HCT116 (cell line): ENCODE results near the gene COBL. TPM values are rescaled to one million over a fixed set of nuclear protein-coding genes. Genes with fewer than 3 reads are reported as not detected.

Experiments used
- ATAC-seq: fragments of 200-7000 bp; cut with Tn5 transposase; 2 replicates; pipeline ENCODE4 v1.9.1; 2020; ENCODE audit warnings: mild to moderate bottlenecking, moderate library complexity
- BruUV-seq: library from RNA; stranded (reverse); fragments of 400-500 nt; replicated peaks from 2 replicates; lab custom pipeline; 2021; lab: Mats Ljungman, UMichigan
- CTCF ChIA-PET: fragments of 300-600 bp; sonication (Branson Sonifier 250); formaldehyde crosslinking; loops from one replicate; lab custom pipeline; 2021; ENCODE audit warnings: antibody characterized with exemption; lab: Charles Lee
- POLR2A ChIA-PET: fragments of 300-600, 350-600 bp; sonication (Branson Sonifier 250); formaldehyde crosslinking; loops from one replicate; lab custom pipeline; 2021; ENCODE audit warnings: antibody characterized with exemption; lab: Charles Lee
- RAD21 ChIA-PET, 2 experiments: fragments of 300-600 bp; sonication (Branson Sonifier 250); formaldehyde crosslinking; loops; one replicate each; lab custom pipeline; 2023; ENCODE audit warnings: low total read pairs in 2 of 2; ENCODE audit not compliant: uncharacterized antibody in 2 of 2, unreplicated experiment in 2 of 2, low non-redundant PET in 1 of 2; lab: Charles Lee
- DNase-seq: peaks from one replicate; pipeline ENCODE4 v3.0.0-alpha.2; 2010; ENCODE audit warnings: low read depth, low spot score
- H2AFZ ChIP-seq: fragments of 200-600 bp; shearing (Covaris generic), sonication (generic); 2 replicates; pipeline ENCODE4 v1.6.1; 2017; ENCODE audit warnings: low read depth, mixed run types, mixed read lengths, antibody characterized with exemption, low read length; ENCODE audit not compliant: poor library complexity, severe bottlenecking
- H3K27ac ChIP-seq: 2 replicates; pipeline ENCODE4 v1.5.1; 2012; ENCODE audit warnings: low read depth, low read length
- H3K27me3 ChIP-seq: fragments of 200-600 bp; sonication (generic); 2 replicates; pipeline ENCODE4 v1.6.1; 2016; ENCODE audit warnings: mixed run types, low read length, mixed read lengths; ENCODE audit not compliant: insufficient read depth
- H3K36me3 ChIP-seq, 2 experiments: fragments of 200-500 bp in 1 of 2; fragments of 200-600 bp in 1 of 2; sonication (Bioruptor generic) in 1 of 2; sonication (generic) in 1 of 2; 2 replicates each; pipeline versions ENCODE4 v1.5.1 to v1.6.1; 2014 to 2016; ENCODE audit warnings: low read length in 2 of 2, inconsistent platforms in 1 of 2, mixed read lengths in 1 of 2, mixed run types in 1 of 2; ENCODE audit not compliant: insufficient read depth in 2 of 2, control insufficient read depth in 1 of 2
- H3K4me1 ChIP-seq, 2 experiments: fragments of 200-600 bp in 1 of 2; sonication (generic) in 1 of 2; 2 replicates each; pipeline versions ENCODE4 v1.5.1 to v1.6.1; 2012 to 2017; ENCODE audit warnings: low read length in 2 of 2, inconsistent platforms in 1 of 2, mild to moderate bottlenecking in 1 of 2, mixed read lengths in 1 of 2, mixed run types in 1 of 2, moderate library complexity in 1 of 2; ENCODE audit not compliant: insufficient read depth in 2 of 2, control insufficient read depth in 1 of 2
- H3K4me2 ChIP-seq: fragments of 200-600 bp; sonication (generic); 2 replicates; pipeline ENCODE4 v1.6.1; 2017; ENCODE audit warnings: mixed run types, low read length, mixed read lengths
- H3K4me3 ChIP-seq, 2 experiments: fragments of 200-600 bp in 1 of 2; sonication (generic) in 1 of 2; replicated peaks in 1 of 2; 2 replicates each; pipeline ENCODE4 v1.5.1; 2011 to 2016; ENCODE audit warnings: low read length in 2 of 2, control low read depth in 1 of 2, low read depth in 1 of 2, mild to moderate bottlenecking in 1 of 2, mixed read lengths in 1 of 2, mixed run types in 1 of 2
- H3K79me2 ChIP-seq: fragments of 200-600 bp; sonication (generic); 2 replicates; pipeline ENCODE4 v1.6.1; 2017; ENCODE audit warnings: mild to moderate bottlenecking, mixed run types, low read length, moderate library complexity, mixed read lengths; ENCODE audit not compliant: insufficient read depth
- H3K9ac ChIP-seq: fragments of 200-600 bp; sonication (generic); 2 replicates; pipeline ENCODE4 v1.6.1; 2016; ENCODE audit warnings: low read length, mixed read lengths
- H3K9me2 ChIP-seq: fragments of 200-600 bp; sonication (generic), shearing (Covaris generic); 2 replicates; pipeline ENCODE4 v1.6.1; 2017; ENCODE audit warnings: mixed run types, mild to moderate bottlenecking, moderate library complexity; ENCODE audit not compliant: insufficient read depth
- H3K9me3 ChIP-seq, 2 experiments: fragments of 200-500 bp in 1 of 2; fragments of 200-600 bp in 1 of 2; sonication (Bioruptor generic) in 1 of 2; sonication (generic) in 1 of 2; 2 replicates each; pipeline ENCODE4 v1.6.1; 2014 to 2017; ENCODE audit warnings: low read length in 2 of 2, mixed read lengths in 2 of 2, inconsistent platforms in 1 of 2, low read depth in 1 of 2, mild to moderate bottlenecking in 1 of 2, mixed run types in 1 of 2, moderate library complexity in 1 of 2; ENCODE audit not compliant: control insufficient read depth in 1 of 2, insufficient read depth in 1 of 2
- H4K20me1 ChIP-seq: fragments of 200-600 bp; sonication (generic), shearing (Covaris generic); 2 replicates; pipeline ENCODE4 v1.6.1; 2017; ENCODE audit warnings: mixed run types, mild to moderate bottlenecking, moderate library complexity; ENCODE audit not compliant: insufficient read depth
- EGR1 ChIP-seq: IDR thresholded peaks from 2 replicates; pipeline ENCODE4 v1.6.1; 2012; ENCODE audit warnings: low read depth
- FOSL1 ChIP-seq: IDR thresholded peaks from 2 replicates; pipeline ENCODE4 v1.6.1; 2012; ENCODE audit warnings: low read depth
- JUND ChIP-seq: IDR thresholded peaks from 2 replicates; pipeline ENCODE4 v1.6.1; 2012
- RAD21 ChIP-seq: IDR thresholded peaks from 2 replicates; pipeline ENCODE4 v1.6.1; 2012; ENCODE audit warnings: low read depth, mild to moderate bottlenecking
- SP1 ChIP-seq: IDR thresholded peaks from 2 replicates; pipeline ENCODE4 v1.6.1; 2012; ENCODE audit warnings: low read depth
- intact Hi-C: fragments of 100-400 bp; cut with micrococcal nuclease; formaldehyde crosslinking; loops from 2 replicates; pipeline ENCODE4 v1.10.0; 2022
- total RNA-seq: library from RNA; stranded (reverse); gene quantifications from one replicate; pipeline ENCODE4 v1.2.1, GENCODE V29; 2021; ENCODE audit not compliant: unreplicated experiment
- TF ChIP-seq, protein P1 (sequence below), 3 experiments: fragments of 200-600 bp in 1 of 3; sonication (generic) in 1 of 3; IDR thresholded peaks in 2 of 3; conservative IDR thresholded peaks in 1 of 3; 2 replicates each; pipeline ENCODE4 v1.5.1; 2012 to 2017; ENCODE audit warnings: low read depth in 2 of 3, low read length in 2 of 3, antibody characterized with exemption in 1 of 3, borderline replicate concordance in 1 of 3, control low read depth in 1 of 3, mild to moderate bottlenecking in 1 of 3, mixed read lengths in 1 of 3, mixed run types in 1 of 3, moderate library complexity in 1 of 3; ENCODE audit not compliant: insufficient read depth in 1 of 3
- TF ChIP-seq, protein P2 (sequence below): IDR thresholded peaks from 2 replicates; pipeline ENCODE4 v1.6.1; 2012; ENCODE audit warnings: low read depth

Gene COBL
- total RNA-seq, 1 experiment from 2014 or later, result 19.3 TPM

DNA sequence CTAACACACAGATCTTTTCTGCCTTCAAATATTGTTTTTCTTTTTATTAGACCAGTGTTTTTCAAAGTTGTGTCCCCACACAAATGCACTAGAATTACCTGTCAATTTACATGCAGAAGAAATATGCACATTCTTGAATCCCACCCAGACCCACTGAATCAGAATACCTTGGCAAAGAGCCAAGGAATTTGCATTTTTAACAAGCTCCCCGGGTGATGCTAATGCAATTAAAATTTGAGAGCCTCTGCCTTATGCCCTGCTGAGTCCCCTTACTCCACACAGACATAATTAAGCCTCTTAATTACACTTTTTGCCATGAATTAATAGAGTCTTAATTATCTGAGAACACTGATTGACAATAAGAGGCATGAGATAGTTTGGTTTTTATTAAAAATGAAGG is 332.8 kb downstream of the COBL start:
- intact Hi-C loops, result loop anchor here (5.0 to 10.0 kb wide), 2 partner anchors 187 to 289 kb away; no protein-coding TSS in a partner anchor
- CTCF ChIA-PET, result no interaction called here
- no peaks in the 10 kb centered on the region for H3K4me1 ChIP-seq
- no peaks in the 10 kb centered on the region for H3K36me3 ChIP-seq
- ATAC-seq, result no peak
- no peaks in the 10 kb centered on the region for H3K79me2 ChIP-seq
- no peaks in the 10 kb centered on the region for H4K20me1 ChIP-seq
- no peaks in the 10 kb centered on the region for H3K9me3 ChIP-seq
- TF ChIP-seq RAD21 (no peak), JUND (no peak), FOSL1 (no peak), SP1 (no peak), EGR1 (no peak)
- TF ChIP-seq, protein P1, sequence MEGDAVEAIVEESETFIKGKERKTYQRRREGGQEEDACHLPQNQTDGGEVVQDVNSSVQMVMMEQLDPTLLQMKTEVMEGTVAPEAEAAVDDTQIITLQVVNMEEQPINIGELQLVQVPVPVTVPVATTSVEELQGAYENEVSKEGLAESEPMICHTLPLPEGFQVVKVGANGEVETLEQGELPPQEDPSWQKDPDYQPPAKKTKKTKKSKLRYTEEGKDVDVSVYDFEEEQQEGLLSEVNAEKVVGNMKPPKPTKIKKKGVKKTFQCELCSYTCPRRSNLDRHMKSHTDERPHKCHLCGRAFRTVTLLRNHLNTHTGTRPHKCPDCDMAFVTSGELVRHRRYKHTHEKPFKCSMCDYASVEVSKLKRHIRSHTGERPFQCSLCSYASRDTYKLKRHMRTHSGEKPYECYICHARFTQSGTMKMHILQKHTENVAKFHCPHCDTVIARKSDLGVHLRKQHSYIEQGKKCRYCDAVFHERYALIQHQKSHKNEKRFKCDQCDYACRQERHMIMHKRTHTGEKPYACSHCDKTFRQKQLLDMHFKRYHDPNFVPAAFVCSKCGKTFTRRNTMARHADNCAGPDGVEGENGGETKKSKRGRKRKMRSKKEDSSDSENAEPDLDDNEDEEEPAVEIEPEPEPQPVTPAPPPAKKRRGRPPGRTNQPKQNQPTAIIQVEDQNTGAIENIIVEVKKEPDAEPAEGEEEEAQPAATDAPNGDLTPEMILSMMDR (IDR thresholded peaks at IDR 0.05 in 2 of 3, conservative IDR thresholded peaks at IDR 0.05 in 1 of 3; ENCODE audit: borderline replicate concordance in 1 of 3, insufficient read depth in 1 of 3, low read depth in 2 of 3, low read length in 2 of 3), result no peak
- TF ChIP-seq, protein P2, sequence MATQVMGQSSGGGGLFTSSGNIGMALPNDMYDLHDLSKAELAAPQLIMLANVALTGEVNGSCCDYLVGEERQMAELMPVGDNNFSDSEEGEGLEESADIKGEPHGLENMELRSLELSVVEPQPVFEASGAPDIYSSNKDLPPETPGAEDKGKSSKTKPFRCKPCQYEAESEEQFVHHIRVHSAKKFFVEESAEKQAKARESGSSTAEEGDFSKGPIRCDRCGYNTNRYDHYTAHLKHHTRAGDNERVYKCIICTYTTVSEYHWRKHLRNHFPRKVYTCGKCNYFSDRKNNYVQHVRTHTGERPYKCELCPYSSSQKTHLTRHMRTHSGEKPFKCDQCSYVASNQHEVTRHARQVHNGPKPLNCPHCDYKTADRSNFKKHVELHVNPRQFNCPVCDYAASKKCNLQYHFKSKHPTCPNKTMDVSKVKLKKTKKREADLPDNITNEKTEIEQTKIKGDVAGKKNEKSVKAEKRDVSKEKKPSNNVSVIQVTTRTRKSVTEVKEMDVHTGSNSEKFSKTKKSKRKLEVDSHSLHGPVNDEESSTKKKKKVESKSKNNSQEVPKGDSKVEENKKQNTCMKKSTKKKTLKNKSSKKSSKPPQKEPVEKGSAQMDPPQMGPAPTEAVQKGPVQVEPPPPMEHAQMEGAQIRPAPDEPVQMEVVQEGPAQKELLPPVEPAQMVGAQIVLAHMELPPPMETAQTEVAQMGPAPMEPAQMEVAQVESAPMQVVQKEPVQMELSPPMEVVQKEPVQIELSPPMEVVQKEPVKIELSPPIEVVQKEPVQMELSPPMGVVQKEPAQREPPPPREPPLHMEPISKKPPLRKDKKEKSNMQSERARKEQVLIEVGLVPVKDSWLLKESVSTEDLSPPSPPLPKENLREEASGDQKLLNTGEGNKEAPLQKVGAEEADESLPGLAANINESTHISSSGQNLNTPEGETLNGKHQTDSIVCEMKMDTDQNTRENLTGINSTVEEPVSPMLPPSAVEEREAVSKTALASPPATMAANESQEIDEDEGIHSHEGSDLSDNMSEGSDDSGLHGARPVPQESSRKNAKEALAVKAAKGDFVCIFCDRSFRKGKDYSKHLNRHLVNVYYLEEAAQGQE, result no peak
- RAD21 ChIA-PET, result no interaction called here
- H3K27ac ChIP-seq, result no peak overlapping the region
- no peak overlapping the region for H3K4me3 ChIP-seq
- no peak overlapping the region for H3K4me2 ChIP-seq
- POLR2A ChIA-PET, result no interaction called here
- no peaks in the 10 kb centered on the region for H3K27me3 ChIP-seq
- no peaks in the 10 kb centered on the region for H3K9me2 ChIP-seq
- no TSS peak for BruUV-seq
- no peak overlapping the region for H3K9ac ChIP-seq
- no peak for DNase-seq
- no peak overlapping the region for H2AFZ ChIP-seq
